HEK293 (cell line): ENCODE measurements around the gene ARL16.
A peak's percentile ranks its signal among the peaks of the same experiment; 100 is the strongest.

ENCODE experiments used
- BCL6B ChIP-seq: fragments of 450-650 bp; formaldehyde crosslinking; IDR thresholded peaks from 2 replicates; pipeline ENCODE4 v1.5.1; 2017; ENCODE audit warnings: missing biosample characterization, missing genetic modification characterization
- FEZF1 ChIP-seq: fragments of 450-650 bp; formaldehyde crosslinking; IDR thresholded peaks from 2 replicates; pipeline ENCODE4 v1.5.1; 2016; ENCODE audit warnings: missing biosample characterization, missing genetic modification characterization
- IKZF3 ChIP-seq: fragments of 450-650 bp; IDR thresholded peaks from 2 replicates; pipeline ENCODE4 v1.5.0; 2018; ENCODE audit warnings: missing biosample characterization, mild to moderate bottlenecking, missing genetic modification characterization, moderate library complexity
- MZF1 ChIP-seq: fragments of 450-650 bp; formaldehyde crosslinking; IDR thresholded peaks from 2 replicates; pipeline ENCODE4 v1.5.1; 2017; ENCODE audit warnings: missing biosample characterization, missing genetic modification characterization, borderline replicate concordance
- PRDM2 ChIP-seq: fragments of 450-650 bp; formaldehyde crosslinking; IDR thresholded peaks from 2 replicates; pipeline ENCODE4 v1.5.1; 2016; ENCODE audit warnings: missing biosample characterization, missing genetic modification characterization, borderline replicate concordance
- SP2 ChIP-seq: fragments of 450-650 bp; formaldehyde crosslinking; IDR thresholded peaks from 2 replicates; pipeline ENCODE4 v1.5.1; 2016; ENCODE audit warnings: missing biosample characterization, missing genetic modification characterization
- WT1 ChIP-seq: fragments of 450-650 bp; formaldehyde crosslinking; IDR thresholded peaks from 2 replicates; pipeline ENCODE4 v1.5.1; 2016; ENCODE audit warnings: missing biosample characterization, missing genetic modification characterization
- ZBTB17 ChIP-seq: fragments of 450-650 bp; formaldehyde crosslinking; IDR thresholded peaks from 2 replicates; pipeline ENCODE4 v1.5.1; 2016; ENCODE audit warnings: missing biosample characterization, missing genetic modification characterization
- ZBTB44 ChIP-seq: fragments of 450-650 bp; IDR thresholded peaks from 2 replicates; pipeline ENCODE4 v1.5.1; 2018; ENCODE audit warnings: missing biosample characterization, mild to moderate bottlenecking, missing genetic modification characterization
- ZBTB48 ChIP-seq: fragments of 450-650 bp; formaldehyde crosslinking; IDR thresholded peaks from 2 replicates; pipeline ENCODE4 v1.5.1; 2016; ENCODE audit warnings: missing biosample characterization, missing genetic modification characterization
- ZFP3 ChIP-seq: fragments of 450-650 bp; formaldehyde crosslinking; IDR thresholded peaks from 2 replicates; pipeline ENCODE4 v1.5.1; 2016; ENCODE audit warnings: low read depth, missing biosample characterization, missing genetic modification characterization
- ZNF114 ChIP-seq: fragments of 450-650 bp; formaldehyde crosslinking; IDR thresholded peaks from 2 replicates; pipeline ENCODE4 v1.5.0; 2017; ENCODE audit warnings: missing biosample characterization, missing genetic modification characterization
- ZNF155 ChIP-seq: fragments of 450-650 bp; formaldehyde crosslinking; IDR thresholded peaks from 2 replicates; pipeline ENCODE4 v1.5.1; 2016; ENCODE audit warnings: missing biosample characterization, missing genetic modification characterization
- ZNF184 ChIP-seq: fragments of 450-650 bp; IDR thresholded peaks from 2 replicates; pipeline ENCODE4 v1.5.1; 2018; ENCODE audit warnings: missing biosample characterization, mild to moderate bottlenecking, missing genetic modification characterization
- ZNF214 ChIP-seq: fragments of 450-650 bp; formaldehyde crosslinking; IDR thresholded peaks from 2 replicates; pipeline ENCODE4 v1.5.1; 2017; ENCODE audit warnings: missing biosample characterization, mild to moderate bottlenecking, missing genetic modification characterization, borderline replicate concordance
- ZNF24 ChIP-seq: fragments of 450-650 bp; formaldehyde crosslinking; IDR thresholded peaks from 2 replicates; pipeline ENCODE4 v1.5.1; 2016; ENCODE audit warnings: missing biosample characterization, missing genetic modification characterization
- ZNF266 ChIP-seq: fragments of 450-650 bp; formaldehyde crosslinking; IDR thresholded peaks from 2 replicates; pipeline ENCODE4 v1.5.1; 2016; ENCODE audit warnings: missing biosample characterization, missing genetic modification characterization, low read depth
- ZNF311 ChIP-seq: fragments of 450-650 bp; formaldehyde crosslinking; IDR thresholded peaks from 2 replicates; pipeline ENCODE4 v1.5.1; 2017; ENCODE audit warnings: missing biosample characterization, missing genetic modification characterization, borderline replicate concordance
- ZNF335 ChIP-seq: fragments of 450-650 bp; formaldehyde crosslinking; conservative IDR thresholded peaks from 2 replicates; pipeline ENCODE4 v1.5.1; 2016; ENCODE audit warnings: missing biosample characterization, missing genetic modification characterization
- ZNF416 ChIP-seq: fragments of 450-650 bp; formaldehyde crosslinking; IDR thresholded peaks from 2 replicates; pipeline ENCODE4 v1.5.1; 2016; ENCODE audit warnings: missing biosample characterization, missing genetic modification characterization
- ZNF433 ChIP-seq: fragments of 450-650 bp; formaldehyde crosslinking; IDR thresholded peaks from 2 replicates; pipeline ENCODE4 v1.5.1; 2016; ENCODE audit warnings: missing biosample characterization, missing genetic modification characterization, low read depth
- ZNF48 ChIP-seq: fragments of 450-650 bp; formaldehyde crosslinking; IDR thresholded peaks from 2 replicates; pipeline ENCODE4 v1.5.1; 2016; ENCODE audit warnings: missing biosample characterization, missing genetic modification characterization
- ZNF488 ChIP-seq: fragments of 450-650 bp; formaldehyde crosslinking; IDR thresholded peaks from 2 replicates; pipeline ENCODE4 v1.5.1; 2016; ENCODE audit warnings: missing biosample characterization, missing genetic modification characterization
- ZNF571 ChIP-seq: fragments of 450-650 bp; formaldehyde crosslinking; IDR thresholded peaks from 2 replicates; pipeline ENCODE4 v1.5.0; 2017; ENCODE audit warnings: missing biosample characterization, missing genetic modification characterization
- ZNF596 ChIP-seq: fragments of 450-650 bp; IDR thresholded peaks from 2 replicates; pipeline ENCODE4 v1.5.0; 2018; ENCODE audit warnings: missing biosample characterization, mild to moderate bottlenecking, missing genetic modification characterization, moderate library complexity
- ZNF600 ChIP-seq: fragments of 450-650 bp; formaldehyde crosslinking; IDR thresholded peaks from 2 replicates; pipeline ENCODE4 v1.5.1; 2016; ENCODE audit warnings: missing biosample characterization, missing genetic modification characterization
- ZNF624 ChIP-seq: fragments of 450-650 bp; formaldehyde crosslinking; IDR thresholded peaks from 2 replicates; pipeline ENCODE4 v1.5.1; 2017; ENCODE audit warnings: missing biosample characterization, missing genetic modification characterization
- ZNF776 ChIP-seq: fragments of 450-650 bp; formaldehyde crosslinking; IDR thresholded peaks from 2 replicates; pipeline ENCODE4 v1.5.0; 2017; ENCODE audit warnings: missing biosample characterization, missing genetic modification characterization, borderline replicate concordance
- ZSCAN30 ChIP-seq: fragments of 450-650 bp; IDR thresholded peaks from 2 replicates; pipeline ENCODE4 v1.5.1; 2018; ENCODE audit warnings: missing biosample characterization, mild to moderate bottlenecking, missing genetic modification characterization, moderate library complexity
- ZSCAN5A ChIP-seq: fragments of 450-650 bp; formaldehyde crosslinking; IDR thresholded peaks from 2 replicates; pipeline ENCODE4 v1.5.1; 2016; ENCODE audit warnings: missing biosample characterization, missing genetic modification characterization

The ARL16 gene

GRCh38 chr17:81701288-81702071, 17.9 kb upstream of the ARL16 start (continued):
- TF ChIP-seq IKZF3 (tag by site-specific recombination) (no peak), PRDM2 (tag by site-specific recombination) (no peak), ZBTB17 (tag by site-specific recombination) (no peak), ZNF24 (no peak), ZNF571 (tag by site-specific recombination) (no peak), ZNF776 (no peak), ZNF266 (tag by site-specific recombination) (no peak), SP2 (tag by site-specific recombination) (no peak), ZNF311 (tag by site-specific recombination) (no peak), ZFP3 (no peak), BCL6B (tag by site-specific recombination) (no peak), ZNF433 (no peak), ZNF416 (tag by site-specific recombination) (no peak), FEZF1 (tag by site-specific recombination) (no peak), ZBTB48 (tag by site-specific recombination) (peak; percentile 46; the same call in 1 of the 2 replicates), ZNF184 (tag by site-specific recombination) (no peak), ZNF596 (tag by site-specific recombination) (no peak), ZNF624 (tag by site-specific recombination) (no peak), WT1 (tag by site-specific recombination) (peak; percentile 17; the same call in 1 of the 2 replicates), ZNF335 (tag by site-specific recombination) (peak; percentile 64), ZNF155 (no peak), ZNF488 (tag by site-specific recombination) (no peak), ZBTB44 (tag by site-specific recombination) (0 out of 2 replicates have a peak, but pooled peaks have one; percentile 49), ZNF600 (tag by site-specific recombination) (peak; percentile 50; the same call in 1 of the 2 replicates), ZSCAN5A (no peak; the same call in 1 of the 2 replicates), ZSCAN30 (peak; percentile 66; the same call in 1 of the 2 replicates), ZNF214 (tag by site-specific recombination) (no peak), ZNF114 (tag by site-specific recombination) (no peak), MZF1 (tag by site-specific recombination) (no peak), ZNF48 (tag by site-specific recombination) (no peak)
